ENCODE results near the gene MRPS24. TPM values are rescaled to one million over a fixed set of nuclear protein-coding genes. Genes with fewer than 3 reads are reported as not detected.
"Not testable (repeated sequence)": the region's sequence is repeated elsewhere in the genome, so short reads cannot be mapped to it uniquely, and the experiment has no call there.

Gene MRPS24
- total RNA-seq, 2 experiments from 2014 or later, result 72.7 to 75.7 TPM

DNA sequence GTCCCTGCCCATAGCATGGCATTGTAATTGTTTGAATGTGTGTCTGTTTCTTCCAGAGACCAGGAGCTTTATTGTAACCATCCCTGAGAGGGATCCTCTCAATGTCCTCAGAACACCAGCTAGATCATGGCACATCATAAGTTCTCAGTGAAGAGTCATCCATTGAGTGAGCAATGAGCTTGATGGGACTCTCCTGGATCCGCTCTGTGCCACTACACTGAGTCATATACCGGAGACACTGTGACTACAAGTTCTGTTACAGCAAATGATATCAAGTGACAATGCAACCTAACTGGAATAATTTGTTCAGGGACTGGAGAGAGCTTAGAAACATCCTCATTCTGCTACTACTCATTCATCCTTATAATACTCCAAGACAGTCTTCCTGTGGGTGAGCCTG, 25.1 kb downstream of the MRPS24 start:
- Mint-ChIP-seq H3K4me1 (no peaks in the 10 kb centered on the region), H3K27ac (no peak overlapping the region), H3K9me3 (no peaks in the 10 kb centered on the region)

DNA sequence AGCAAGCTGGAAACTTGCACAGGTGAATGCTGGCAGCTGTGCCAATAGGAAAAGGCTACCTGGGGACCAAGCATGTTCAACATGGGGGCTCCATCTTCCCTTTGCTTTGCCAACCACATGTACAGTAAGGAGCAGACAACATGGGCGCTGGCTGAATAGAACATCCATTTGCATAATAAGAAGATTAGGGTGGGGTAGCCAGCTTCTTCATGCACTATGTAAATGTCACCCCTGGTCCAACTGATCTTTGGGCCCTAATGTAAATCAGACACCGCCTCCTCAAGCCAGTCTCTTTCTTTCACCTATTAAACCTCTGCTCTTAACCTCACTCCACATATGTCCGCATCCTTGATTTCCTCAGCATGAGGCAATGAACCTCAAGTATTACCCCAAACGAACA, 26.0 kb downstream of the MRPS24 start:
- DNase-seq (no peak), ATAC-seq (ENCODE audit: low read depth) (no peak)
- peaks cover 4% of the 10 kb centered on the region for H3K4me1 Mint-ChIP-seq
- no peaks in the 10 kb centered on the region for H3K36me3 Mint-ChIP-seq
- no peak overlapping the region for H3K27ac Mint-ChIP-seq
- no peaks in the 10 kb centered on the region for H3K9me3 Mint-ChIP-seq
- no peak overlapping the region for H3K4me3 Mint-ChIP-seq
- H3K27me3 Mint-ChIP-seq, result peaks cover 13% of the 10 kb centered on the region
- POLR2A ChIA-PET, result no interaction called here

More for the DNA sequence above, 25.1 kb downstream of the MRPS24 start:
- Mint-ChIP-seq H3K27me3 (peaks cover 13% of the 10 kb centered on the region), H3K36me3 (no peaks in the 10 kb centered on the region), H3K4me3 (no peak overlapping the region)
- POLR2A ChIA-PET, result no interaction called here
- DNase-seq, result no peak
- ATAC-seq (ENCODE audit: low read depth), result no peak

DNA sequence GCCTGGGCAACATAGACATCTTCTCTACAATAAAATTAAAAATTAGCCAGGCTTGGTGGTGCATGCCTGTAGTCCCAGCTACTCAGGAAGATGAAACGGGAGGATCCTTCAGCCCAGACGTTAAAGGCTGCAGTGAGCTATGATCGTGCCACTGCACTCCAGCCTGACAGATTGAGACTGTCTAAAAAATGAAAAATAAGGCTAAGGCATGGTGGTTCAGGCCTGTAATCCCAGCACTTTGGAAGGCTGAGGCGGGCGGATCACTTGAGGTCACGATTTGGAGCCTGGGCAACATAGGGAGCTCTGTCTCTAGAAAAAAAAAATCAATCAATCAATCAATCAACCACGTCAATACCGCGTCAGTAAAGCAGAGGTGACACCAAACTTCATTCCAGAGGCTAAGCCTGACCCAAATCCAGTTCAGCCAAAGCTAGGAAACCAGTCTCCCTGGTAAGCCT, 31.1 kb downstream of the MRPS24 start:
- Mint-ChIP-seq H3K9me3 (no peaks in the 10 kb centered on the region), H3K27me3 (peaks cover 10% of the 10 kb centered on the region), H3K36me3 (no peaks in the 10 kb centered on the region), H3K4me3 (no peak overlapping the region), H3K27ac (no peak overlapping the region), H3K4me1 (peaks cover 18% of the 10 kb centered on the region)
- DNase-seq (no peak), ATAC-seq (ENCODE audit: low read depth) (no peak)
- POLR2A ChIA-PET, result interaction anchor here (0.5 to 2.4 kb wide), 3 partner anchors 14 to 256 kb away, joined by 3 to 12 read pairs (median 5); partner anchors contain the start of gene STK17A

DNA sequence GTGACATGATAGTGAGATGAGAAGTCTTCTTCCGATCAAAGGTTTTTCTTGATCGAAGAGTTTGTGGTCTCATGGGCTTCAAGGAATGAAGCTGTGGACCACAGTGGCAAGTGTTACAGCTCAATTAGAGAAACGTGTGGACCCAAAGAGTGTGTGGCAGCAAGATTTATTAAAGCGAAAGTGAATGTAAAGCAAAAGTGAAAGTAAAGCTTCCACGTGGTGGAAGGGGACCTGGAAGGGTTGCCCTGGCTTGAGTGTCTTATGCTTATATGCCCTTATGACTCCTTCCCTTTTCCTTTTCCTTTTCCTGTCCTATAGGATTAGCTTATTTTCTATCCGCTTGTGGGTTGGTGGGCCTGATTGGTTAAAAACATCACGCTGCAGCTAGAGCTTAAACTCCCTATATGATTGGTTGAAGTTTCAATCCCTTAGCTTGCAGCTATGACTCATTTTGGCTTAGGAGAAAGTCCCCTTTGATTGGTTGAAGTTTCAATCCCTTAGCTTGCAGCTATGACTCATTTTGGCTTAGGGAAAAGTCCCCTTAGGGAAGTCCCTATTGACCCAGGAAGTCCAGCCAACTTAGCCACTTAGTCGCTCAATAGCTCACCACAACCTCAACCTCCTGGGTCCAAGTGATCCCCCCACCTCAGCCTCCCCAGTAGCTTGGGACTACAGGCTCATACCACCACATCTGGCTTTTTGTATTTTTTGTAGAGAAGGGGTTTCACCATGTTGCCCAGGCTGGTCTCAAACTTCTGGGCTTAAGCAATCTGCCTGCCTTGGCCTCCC, 34.7 kb downstream of the MRPS24 start:
- DNase-seq (no peak), ATAC-seq (ENCODE audit: low read depth) (peak; percentile 68)
- Mint-ChIP-seq H3K27me3 (peaks cover 9% of the 10 kb centered on the region), H3K4me3 (peak overlapping the region; percentile 88), H3K27ac (peak overlapping the region; percentile 92), H3K9me3 (peaks cover 5% of the 10 kb centered on the region), H3K4me1 (peaks cover 22% of the 10 kb centered on the region), H3K36me3 (peaks cover 2% of the 10 kb centered on the region)
- POLR2A ChIA-PET, result interaction anchor here (0.6 to 1.7 kb wide), 4 partner anchors 35 to 252 kb away, joined by 4 to 9 read pairs (median 5); partner anchors contain the start of genes COA1, MRPS24 and STK17A

DNA sequence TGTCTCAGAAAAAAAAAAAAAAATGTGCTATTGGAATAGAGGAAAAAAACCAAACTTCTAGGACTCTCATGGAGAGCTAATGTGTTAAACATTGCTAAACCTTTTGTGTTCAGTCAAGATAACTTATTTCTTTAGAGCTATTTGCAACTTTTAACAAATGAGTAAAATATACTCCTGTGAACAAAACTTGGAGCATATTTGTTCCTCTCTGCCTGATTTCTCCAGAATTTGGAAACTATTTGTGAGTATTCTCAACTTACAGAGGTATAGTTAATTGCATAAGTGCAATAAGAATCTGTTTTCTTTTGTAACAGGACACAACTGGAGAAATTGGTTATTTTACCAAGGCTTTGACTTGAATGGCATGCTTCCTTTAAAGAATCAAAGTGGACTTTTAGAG, 38.4 kb downstream of the MRPS24 start:
- POLR2A ChIA-PET, result interaction anchor here (1.4 kb wide), 1 partner anchor 248 kb away, joined by 4 read pairs; the partner anchor contains the start of gene STK17A
- not testable (repeated sequence) for H3K4me3 Mint-ChIP-seq; DNase-seq; H3K9me3 Mint-ChIP-seq; H3K36me3 Mint-ChIP-seq; H3K27ac Mint-ChIP-seq; ATAC-seq (ENCODE audit: low read depth)
- H3K4me1 Mint-ChIP-seq, result peaks cover 19% of the 10 kb centered on the region
- H3K27me3 Mint-ChIP-seq, result peaks cover 29% of the 10 kb centered on the region

DNA sequence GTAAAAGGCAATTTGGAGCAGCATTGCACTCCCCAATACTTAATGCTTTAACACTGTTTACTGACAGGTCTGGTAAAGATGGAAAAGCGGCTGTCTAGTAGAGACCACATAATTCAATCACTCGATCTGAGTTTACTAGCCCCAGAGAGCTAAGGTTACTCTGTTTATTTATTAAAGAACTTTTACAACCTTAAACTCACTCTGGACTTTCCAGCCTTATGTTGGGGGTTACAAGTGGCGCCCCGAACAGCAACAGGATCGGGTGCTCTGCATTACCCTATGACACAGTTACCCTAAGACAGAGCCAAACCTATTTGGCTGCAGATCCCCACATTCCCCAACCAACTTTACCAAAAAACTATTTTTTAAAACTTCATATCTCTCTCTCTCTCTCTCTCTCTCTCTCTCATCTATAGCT, 43.9 kb downstream of the MRPS24 start:
- Mint-ChIP-seq H3K27me3 (peaks cover 52% of the 10 kb centered on the region), H3K27ac (no peak overlapping the region), H3K9me3 (no peaks in the 10 kb centered on the region), H3K36me3 (no peaks in the 10 kb centered on the region), H3K4me1 (peaks cover 2% of the 10 kb centered on the region), H3K4me3 (no peak overlapping the region)
- DNase-seq, result no peak
- ATAC-seq (ENCODE audit: low read depth), result no peak
- POLR2A ChIA-PET, result no interaction called here

DNA sequence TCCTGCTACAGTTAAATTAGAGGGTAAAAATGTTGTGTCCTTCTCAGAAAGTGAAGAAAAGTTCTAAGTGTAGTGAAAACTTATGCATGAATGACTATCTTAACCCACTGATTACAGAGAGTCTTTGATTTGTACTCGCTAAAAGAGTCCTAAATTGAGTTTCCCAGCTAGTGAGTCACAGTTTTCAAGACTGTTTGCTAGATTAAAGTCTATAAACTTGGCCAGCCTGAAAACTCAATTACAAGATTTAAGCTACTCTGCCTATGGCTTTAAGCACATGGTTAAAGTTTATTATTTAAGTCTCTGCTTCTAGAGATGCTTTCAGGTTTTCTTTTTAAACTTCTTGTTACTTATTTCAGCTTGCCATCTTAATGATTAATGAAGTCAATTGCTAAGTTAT, 44.4 kb downstream of the MRPS24 start:
- POLR2A ChIA-PET, result no interaction called here
- no peak overlapping the region for H3K27ac Mint-ChIP-seq
- peaks cover 56% of the 10 kb centered on the region for H3K27me3 Mint-ChIP-seq
- H3K36me3 Mint-ChIP-seq, result no peaks in the 10 kb centered on the region
- H3K4me1 Mint-ChIP-seq, result peaks cover 2% of the 10 kb centered on the region
- DNase-seq, result no peak
- H3K4me3 Mint-ChIP-seq, result no peak overlapping the region
- H3K9me3 Mint-ChIP-seq, result no peaks in the 10 kb centered on the region
- ATAC-seq (ENCODE audit: low read depth), result no peak

DNA sequence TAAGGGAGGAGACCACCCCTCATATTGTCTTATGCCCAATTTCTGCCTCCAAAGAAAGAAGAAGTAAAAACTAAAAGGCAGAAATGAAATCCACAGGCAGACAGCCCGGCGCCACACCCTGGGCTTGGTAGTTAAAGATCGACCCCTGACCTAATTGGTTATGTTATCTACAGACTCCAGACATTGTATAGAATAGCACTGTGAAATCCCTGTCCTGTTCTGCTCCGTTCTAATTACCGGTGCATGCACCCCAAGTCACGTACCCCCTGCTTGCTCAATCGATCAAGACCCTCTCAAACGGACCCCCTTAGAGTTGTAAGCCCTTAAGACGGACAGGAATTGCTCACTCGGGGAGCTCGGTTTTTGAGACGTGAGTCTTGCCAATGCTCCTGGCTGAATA, 44.8 kb downstream of the MRPS24 start:
- H3K27ac Mint-ChIP-seq; ATAC-seq (ENCODE audit: low read depth); H3K9me3 Mint-ChIP-seq; POLR2A ChIA-PET; H3K4me1 Mint-ChIP-seq; H3K4me3 Mint-ChIP-seq; H3K36me3 Mint-ChIP-seq; DNase-seq: not testable (repeated sequence)
- H3K27me3 Mint-ChIP-seq, result peaks cover 52% of the 10 kb centered on the region

DNA sequence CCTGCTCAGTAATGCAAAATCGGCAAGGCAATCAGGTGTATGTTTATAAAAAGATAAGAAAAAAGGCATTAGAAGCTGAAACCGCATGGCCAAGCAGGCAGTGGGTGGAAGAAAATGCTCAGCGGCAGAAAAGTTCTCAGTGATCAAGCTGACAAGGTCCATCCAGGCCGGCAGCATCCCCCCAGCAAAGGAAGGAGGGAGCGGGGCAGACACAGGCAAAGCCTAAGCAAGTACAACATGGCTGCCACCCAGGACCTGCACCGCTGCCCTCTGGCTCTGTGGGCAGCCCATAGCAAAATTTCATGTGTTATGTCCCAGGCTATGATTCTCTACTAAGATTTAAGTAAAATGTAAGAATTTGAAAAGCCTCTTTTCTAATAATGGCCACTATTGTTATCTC, 45.4 kb downstream of the MRPS24 start:
- Mint-ChIP-seq H3K4me1 (peaks cover 2% of the 10 kb centered on the region), H3K9me3 (no peaks in the 10 kb centered on the region), H3K36me3 (no peaks in the 10 kb centered on the region), H3K4me3 (no peak overlapping the region), H3K27ac (no peak overlapping the region), H3K27me3 (peaks cover 48% of the 10 kb centered on the region)
- DNase-seq (no peak), ATAC-seq (ENCODE audit: low read depth) (no peak)
- POLR2A ChIA-PET, result no interaction called here

DNA sequence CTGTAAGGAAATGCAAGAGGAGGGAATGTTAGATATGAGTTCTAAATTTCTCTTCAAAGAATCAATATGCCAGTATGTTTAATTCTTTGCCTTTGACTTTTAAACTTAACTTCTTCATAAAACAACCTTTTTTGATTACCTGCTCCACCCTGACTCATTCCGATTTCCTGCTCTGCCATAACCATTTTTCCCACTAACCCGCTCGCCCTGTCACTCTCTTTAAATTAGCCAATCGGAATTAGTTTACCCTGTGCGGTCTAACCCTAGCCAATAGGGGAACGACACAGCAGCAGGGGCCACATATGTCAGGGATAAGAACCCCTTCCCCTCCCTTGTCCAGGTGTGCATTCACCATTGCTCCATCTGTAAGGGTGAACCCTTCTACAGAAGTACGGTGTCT, 45.9 kb downstream of the MRPS24 start:
- H3K9me3 Mint-ChIP-seq; H3K4me3 Mint-ChIP-seq; ATAC-seq (ENCODE audit: low read depth); H3K27ac Mint-ChIP-seq; DNase-seq; POLR2A ChIA-PET; H3K36me3 Mint-ChIP-seq; H3K4me1 Mint-ChIP-seq: not testable (repeated sequence)
- H3K27me3 Mint-ChIP-seq, result peaks cover 43% of the 10 kb centered on the region

Other genes with a start within 250 kb of the MRPS24 start
- 10 to 100 TPM; 72.7 to 80.2 TPM for gene COA1, start 140.0 kb downstream of the MRPS24 start, total RNA-seq
- 10 to 100 TPM; 27.3 to 29.6 TPM for gene BLVRA, start 110.8 kb downstream of the MRPS24 start, total RNA-seq
- 10 to 100 TPM; 26.5 to 26.9 TPM for gene URGCP, start 37.1 kb upstream of the MRPS24 start, total RNA-seq
- 1 to 10 TPM; 6.2 to 7.5 TPM for gene UBE2D4, start 56.9 kb upstream of the MRPS24 start, total RNA-seq
- under 1 TPM in 1 of 2 experiments, not detected in 1; 0.11 TPM for gene SPDYE1, start 128.4 kb upstream of the MRPS24 start, total RNA-seq
- 100 to 1,000 TPM; 152 to 157 TPM for gene DBNL, start 175.2 kb upstream of the MRPS24 start, total RNA-seq
- gene PGAM2, start 196.1 kb upstream of the MRPS24 start, total RNA-seq, result 1 to 10 TPM in 1 of 2 experiments, under 1 TPM in 1; 0.74 to 2.1 TPM
- gene POLM, start 213.0 kb upstream of the MRPS24 start, total RNA-seq, result 10 to 100 TPM; 51.0 to 54.5 TPM
- 10 to 100 TPM; 21.5 to 22.0 TPM for gene AEBP1, start 234.8 kb upstream of the MRPS24 start, total RNA-seq